H1 (cell line): ENCODE measurements around the gene CDHR5. TPM values are rescaled to one million over a fixed set of nuclear protein-coding genes. Genes with fewer than 3 reads are reported as not detected.

Source experiments
- CTCF ChIA-PET: fragments of 300-600 bp; sonication (Branson Sonifier 250); formaldehyde crosslinking; loops from one replicate; lab custom pipeline; 2021; ENCODE audit not compliant: partially characterized antibody; lab: Charles Lee
- POLR2A ChIA-PET: fragments of 300-600 bp; sonication (Branson Sonifier 250); formaldehyde crosslinking; loops from one replicate; lab custom pipeline; 2021; ENCODE audit warnings: inconsistent platforms; ENCODE audit not compliant: partially characterized antibody; lab: Charles Lee
- DNase-seq, 2 experiments: peaks; one replicate each; pipeline versions ENCODE4 v3.0.0 to v3.0.0-alpha.2; 2010 to 2022; ENCODE audit warnings: low spot score in 2 of 2, low read depth in 1 of 2, mixed read lengths in 1 of 2
- FAIRE-seq: peaks from 2 replicates; lab custom pipeline; 2011; peaks lifted over from hg19 to GRCh38; lab: Jason Lieb, UNC
- H2AFZ ChIP-seq: 2 replicates; pipeline ENCODE4 v1.8.1; 2012; ENCODE audit warnings: low read length, inconsistent platforms
- H2AK5ac ChIP-seq: 2 replicates; pipeline ENCODE4 v1.6.1; 2013; ENCODE audit warnings: low read depth, low read length
- H2BK120ac ChIP-seq: replicated peaks from 2 replicates; pipeline ENCODE3; 2013; ENCODE audit warnings: low read depth, low read length, inconsistent platforms
- H2BK12ac ChIP-seq: 2 replicates; pipeline ENCODE4 v1.6.1; 2013; ENCODE audit warnings: low read depth, low read length
- H2BK15ac ChIP-seq: 2 replicates; pipeline ENCODE4 v1.6.1; 2013; ENCODE audit warnings: low read length
- H2BK20ac ChIP-seq: 2 replicates; pipeline ENCODE4 v1.6.1; 2013; ENCODE audit warnings: low read length
- H2BK5ac ChIP-seq: 2 replicates; pipeline ENCODE4 v1.6.1; 2013; ENCODE audit warnings: low read depth, low read length
- H3K14ac ChIP-seq: 2 replicates; pipeline ENCODE4 v1.6.1; 2013; ENCODE audit warnings: inconsistent platforms; ENCODE audit not compliant: insufficient read length
- H3K18ac ChIP-seq: 2 replicates; pipeline ENCODE4 v1.6.1; 2013; ENCODE audit warnings: low read length; ENCODE audit errors: extremely low read depth
- H3K23ac ChIP-seq: 2 replicates; pipeline ENCODE4 v1.6.1; 2013; ENCODE audit warnings: inconsistent platforms; ENCODE audit not compliant: insufficient read length
- H3K23me2 ChIP-seq: 2 replicates; pipeline ENCODE4 v1.6.1; 2013; ENCODE audit warnings: low read depth, low read length
- H3K27ac ChIP-seq: 2 replicates; pipeline ENCODE4 v1.6.1; 2011; ENCODE audit warnings: low read depth, low read length, inconsistent platforms
- H3K27me3 ChIP-seq, 4 experiments: replicated peaks in 1 of 4; 1 replicate in 1 of 4; 2 replicates in 3 of 4; pipeline versions ENCODE4 v1.6.1 to v1.8.1; 2011 to 2013; ENCODE audit warnings: low read length in 3 of 4, mild to moderate bottlenecking in 3 of 4, inconsistent platforms in 2 of 4, mixed read lengths in 2 of 4, moderate library complexity in 1 of 4; ENCODE audit not compliant: control insufficient read depth in 3 of 4, insufficient read depth in 3 of 4; ENCODE audit errors: extremely low read depth in 1 of 4
- H3K36me3 ChIP-seq, 4 experiments: 2 replicates each; pipeline versions ENCODE4 v1.6.1 to v1.8.1; 2011 to 2013; ENCODE audit warnings: mild to moderate bottlenecking in 4 of 4, low read length in 3 of 4, moderate library complexity in 2 of 4, control low read depth in 1 of 4, inconsistent platforms in 1 of 4; ENCODE audit not compliant: insufficient read depth in 4 of 4, control insufficient read depth in 2 of 4
- H3K4ac ChIP-seq: replicated peaks from 2 replicates; pipeline ENCODE3; 2013; ENCODE audit warnings: low read length, low read depth, mixed read lengths, inconsistent platforms; ENCODE audit not compliant: insufficient read length
- H3K4me1 ChIP-seq, 4 experiments: replicated peaks in 1 of 4; 1 replicate in 1 of 4; 2 replicates in 3 of 4; pipeline versions ENCODE4 v1.6.1 to v1.8.1; 2011 to 2013; ENCODE audit warnings: low read length in 3 of 4, inconsistent platforms in 2 of 4, mixed read lengths in 1 of 4; ENCODE audit not compliant: insufficient read depth in 4 of 4, control insufficient read depth in 3 of 4
- H3K4me2 ChIP-seq, 2 experiments: 2 replicates each; pipeline versions ENCODE4 v1.6.1 to v1.8.1; 2011 to 2013; ENCODE audit warnings: low read depth in 2 of 2, low read length in 2 of 2, control low read depth in 1 of 2, inconsistent platforms in 1 of 2, mild to moderate bottlenecking in 1 of 2; ENCODE audit not compliant: insufficient read depth in 1 of 2
- H3K4me3 ChIP-seq, 4 experiments: fragments of 200-600, 300-600 bp in 1 of 4; sonication (generic), shearing (Covaris generic), sonication (Bioruptor Twin) in 1 of 4; 2 replicates each; pipeline versions ENCODE4 v1.5.1 to v1.8.1; 2011 to 2016; ENCODE audit warnings: low read length in 4 of 4, low read depth in 3 of 4, control low read depth in 2 of 4, inconsistent platforms in 2 of 4, mild to moderate bottlenecking in 2 of 4, mixed read lengths in 1 of 4, moderate library complexity in 1 of 4; ENCODE audit not compliant: insufficient read depth in 2 of 4; ENCODE audit errors: extremely low read depth in 1 of 4
- H3K56ac ChIP-seq: replicated peaks from 2 replicates; pipeline ENCODE3; 2013; ENCODE audit warnings: low read depth, mild to moderate bottlenecking, mixed read lengths, low read length, inconsistent platforms; ENCODE audit not compliant: insufficient read length
- H3K79me1 ChIP-seq: 2 replicates; pipeline ENCODE4 v1.6.1; 2013; ENCODE audit warnings: low read depth, low read length, control low read depth
- H3K79me2 ChIP-seq, 2 experiments: 2 replicates each; pipeline versions ENCODE4 v1.6.1 to v1.8.1; 2012 to 2013; ENCODE audit warnings: low read length in 2 of 2, mild to moderate bottlenecking in 2 of 2, inconsistent platforms in 1 of 2; ENCODE audit not compliant: insufficient read depth in 2 of 2, control insufficient read depth in 1 of 2
- H3K9ac ChIP-seq, 4 experiments: replicated peaks in 1 of 4; 1 replicate in 1 of 4; 2 replicates in 3 of 4; pipeline versions ENCODE4 v1.6.1 to v1.8.1; 2011 to 2013; ENCODE audit warnings: low read depth in 3 of 4, low read length in 3 of 4, control low read depth in 2 of 4, mild to moderate bottlenecking in 2 of 4, moderate library complexity in 2 of 4, inconsistent platforms in 1 of 4; ENCODE audit errors: extremely low read depth in 1 of 4
- H3K9me3 ChIP-seq, 2 experiments: 2 replicates each; pipeline versions ENCODE4 v1.6.1 to v1.8.1; 2012 to 2013; ENCODE audit warnings: mild to moderate bottlenecking in 2 of 2, moderate library complexity in 2 of 2, control low read depth in 1 of 2, inconsistent platforms in 1 of 2, low read depth in 1 of 2, low read length in 1 of 2, mixed read lengths in 1 of 2; ENCODE audit not compliant: insufficient read depth in 2 of 2
- H4K20me1 ChIP-seq, 2 experiments: replicated peaks in 1 of 2; 2 replicates each; pipeline versions ENCODE3 to v1.8.1; 2011 to 2013; ENCODE audit warnings: inconsistent platforms in 2 of 2, low read length in 2 of 2, mild to moderate bottlenecking in 1 of 2; ENCODE audit not compliant: insufficient read depth in 2 of 2, control insufficient read depth in 1 of 2
- H4K5ac ChIP-seq: 2 replicates; pipeline ENCODE4 v1.6.1; 2013; ENCODE audit warnings: low read length, low read depth, mixed read lengths, inconsistent platforms; ENCODE audit not compliant: insufficient read length
- H4K8ac ChIP-seq: 2 replicates; pipeline ENCODE4 v1.8.0; 2013; ENCODE audit warnings: mild to moderate bottlenecking, moderate library complexity, low read length, inconsistent platforms; ENCODE audit not compliant: insufficient read depth; ENCODE audit errors: extremely low read depth
- H4K91ac ChIP-seq: replicated peaks from 2 replicates; pipeline ENCODE3; 2013; ENCODE audit warnings: low read length, mixed read lengths, inconsistent platforms; ENCODE audit not compliant: insufficient read length
- CTCF ChIP-seq, 3 experiments: IDR thresholded peaks; 1 replicate in 2 of 3; 2 replicates in 1 of 3; pipeline versions ENCODE4 v1.5.1 to v1.6.1; 2011; ENCODE audit warnings: low read length in 3 of 3, mild to moderate bottlenecking in 3 of 3, inconsistent platforms in 2 of 3, low read depth in 1 of 3, moderate library complexity in 1 of 3; ENCODE audit not compliant: insufficient read depth in 1 of 3; ENCODE audit errors: control extremely low read depth in 1 of 3
- JUN ChIP-seq: IDR thresholded peaks from 2 replicates; pipeline ENCODE4 v1.6.1; 2011; ENCODE audit warnings: low read depth, mild to moderate bottlenecking, improper control_type of control experiment, low read length
- KDM5A ChIP-seq: fragments of 200-600 bp; IDR thresholded peaks from 2 replicates; pipeline ENCODE4 v1.7.1; 2012; ENCODE audit warnings: mild to moderate bottlenecking, low read length, inconsistent platforms, mixed read lengths
- RAD21 ChIP-seq, 2 experiments: IDR thresholded peaks in 1 of 2; conservative IDR thresholded peaks in 1 of 2; 2 replicates each; pipeline ENCODE4 v1.6.1; 2011; ENCODE audit warnings: low read depth in 2 of 2, low read length in 2 of 2, improper control_type of control experiment in 1 of 2, inconsistent platforms in 1 of 2, mild to moderate bottlenecking in 1 of 2, moderate library complexity in 1 of 2
- WGBS, 2 experiments: shearing (Covaris generic) in 1 of 2; methylation state at CpG; one replicate each; pipeline versions ENCODE4 v1.1.6 to v1.1.7; 2013 to 2015; ENCODE audit warnings: low lambda C conversion rate in 2 of 2, mixed read lengths in 2 of 2, inconsistent platforms in 1 of 2, low coverage in 1 of 2, missing lambda C conversion rate in 1 of 2; ENCODE audit not compliant: insufficient replicate concordance in 2 of 2, insufficient coverage in 1 of 2, insufficient read length in 1 of 2; ENCODE audit errors: extremely low coverage in 1 of 2, missing lambda C conversion rate in 1 of 2; 5-methylcytosine and 5-hydroxymethylcytosine counted together
- polyA plus RNA-seq, 7 experiments: library from polyadenylated mRNA; depleted of rRNA in 3 of 7; stranded (reverse) in 5 of 7; unstranded in 2 of 7; fragments of >200 nt in 5 of 7; fragments of 200-250 nt in 2 of 7; gene quantifications; 1 replicate in 5 of 7; 2 replicates in 1 of 7; 4 replicates in 1 of 7; pipeline versions ENCODE4 v1.2.1 to v1.2.3, GENCODE V29; 2011 to 2013; ENCODE audit warnings: missing spikeins in 2 of 7, mixed read lengths in 2 of 7
- total RNA-seq: library from RNA; stranded (reverse); fragmentation: NEBNext Ultra II Directional; extraction: Animal tissue kit (Norgen Biotek cat#: 25700); gene quantifications from 2 replicates; pipeline ENCODE4 v1.2.1, GENCODE V29; 2021

CDHR5 gene
- total and polyA plus RNA-seq, 2 of the 8 experiments (the other 6 are each of a cell fraction or from before 2014, with no cell fraction given): not detected

- ChIA-PET POLR2A (interaction anchor here (1.3 kb wide), 1 partner anchor 39 kb away, joined by 3 read pairs; no protein-coding TSS in a partner anchor), CTCF (no interaction called here)
- WGBS, 2 experiments: 95% methylated on average over 27 of the region's 57 CpGs; no CpG with 5 or more reads in 1 of the 2 experiments
- Histone ChIP-seq H3K4ac (no peak overlapping the region), H2BK15ac (no peak overlapping the region), H2AK5ac (no peak overlapping the region), H3K23me2 (peaks cover 3% of the 10 kb centered on the region; the same call in 1 of the 2 replicates), H3K9me3 (no peaks in the 10 kb centered on the region), H4K8ac (no peak overlapping the region), H3K14ac (no peak overlapping the region), H3K18ac (no peak overlapping the region), H2BK5ac (no peak overlapping the region), H4K5ac (no peak overlapping the region), H2BK20ac (no peak overlapping the region), H4K91ac (no peak overlapping the region), H3K56ac (no peak overlapping the region), H2AFZ (no peak overlapping the region), H3K4me2 (no peak overlapping the region), H4K20me1 (peaks cover 14 to 19% of the 10 kb centered on the region in 2 experiments), H3K36me3 (peaks cover 3 to 7% (median 5%) of the 10 kb centered on the region in 4 experiments; a peak in 5 of 8 replicates), H3K79me2 (no peaks in the 10 kb centered on the region), H2BK12ac (no peak overlapping the region), H3K4me3 (no peak overlapping the region), H3K23ac (no peak overlapping the region), H2BK120ac (no peak overlapping the region), H3K4me1 (peaks cover 0 to 15% (median 3%) of the 10 kb centered on the region in 4 experiments; a peak in 5 of 7 replicates), H3K79me1 (peaks cover 3% of the 10 kb centered on the region), H3K27me3 (no peaks in the 10 kb centered on the region), H3K27ac (no peak overlapping the region), H3K9ac (no peak overlapping the region)
- FAIRE-seq: no peak
- peak in 1 of 2 experiments; percentile 43 for DNase-seq
- TF ChIP-seq KDM5A (no peak), CTCF (IDR thresholded peaks at IDR 0.05; ENCODE audit: control extremely low read depth in 1 of 3, insufficient read depth in 1 of 3, low read depth in 1 of 3, low read length in 3 of 3) (no peak), RAD21 (IDR thresholded peaks at IDR 0.05 in 1 of 2, conservative IDR thresholded peaks at IDR 0.05 in 1 of 2; ENCODE audit: low read depth in 2 of 2, low read length in 2 of 2) (no peak), JUN (no peak)
Observed at GRCh38 chr11:617199-617911, 7.4 kb downstream of the CDHR5 start.
